GM12801 (cell line): ENCODE data around the gene ADAMTS20.

Experiments
- CTCF ChIP-seq: IDR thresholded peaks from one replicate; pipeline ENCODE4 v1.5.1; 2011; ENCODE audit warnings: control low read depth; ENCODE audit not compliant: insufficient read length; ENCODE audit errors: extremely low read depth

ADAMTS20 gene

GRCh38 chr12:43544703-43545102, 7.3 kb downstream of the ADAMTS20 start:
- no peak for TF ChIP-seq CTCF

- TF ChIP-seq CTCF = no peak
Observed at GRCh38 chr12:43540470-43540869, 11.5 kb downstream of the ADAMTS20 start.

GRCh38 chr12:43516045-43516444, 36.0 kb downstream of the ADAMTS20 start:
- TF ChIP-seq CTCF = no peak

- no peak for TF ChIP-seq CTCF
Observed at GRCh38 chr12:43501703-43502102, 50.3 kb downstream of the ADAMTS20 start.

GRCh38 chr12:43493261-43493797, 58.7 kb downstream of the ADAMTS20 start:
- TF ChIP-seq CTCF = no peak

GRCh38 chr12:43482311-43483085, 69.5 kb downstream of the ADAMTS20 start:
- TF ChIP-seq CTCF = no peak

- TF ChIP-seq CTCF = no peak
Observed at GRCh38 chr12:43480591-43480990, 71.4 kb downstream of the ADAMTS20 start.
